Left renal pelvis (tissue), 4 donors: Measurements from ENCODE around the gene DROSHA. TPM values are rescaled to one million over a fixed set of nuclear protein-coding genes. Genes with fewer than 3 reads are reported as not detected.
"Not testable (repeated sequence)": the region's sequence is repeated elsewhere in the genome, so short reads cannot be mapped to it uniquely, and the experiment has no call there.

Experiments used
- DNase-seq, 4 donors: peaks; one replicate each; pipeline ENCODE4 v3.0.0-alpha.2; 2013; ENCODE audit warnings: low read depth in 4 of 4, low spot score in 3 of 4
- polyA plus RNA-seq, 4 donors: library from polyadenylated mRNA; unstranded; fragments of 120-200 nt; gene quantifications; one replicate each; pipeline ENCODE4 v1.2.1, GENCODE V29; 2013; ENCODE audit not compliant: insufficient read length in 4 of 4

DROSHA gene, protein sequence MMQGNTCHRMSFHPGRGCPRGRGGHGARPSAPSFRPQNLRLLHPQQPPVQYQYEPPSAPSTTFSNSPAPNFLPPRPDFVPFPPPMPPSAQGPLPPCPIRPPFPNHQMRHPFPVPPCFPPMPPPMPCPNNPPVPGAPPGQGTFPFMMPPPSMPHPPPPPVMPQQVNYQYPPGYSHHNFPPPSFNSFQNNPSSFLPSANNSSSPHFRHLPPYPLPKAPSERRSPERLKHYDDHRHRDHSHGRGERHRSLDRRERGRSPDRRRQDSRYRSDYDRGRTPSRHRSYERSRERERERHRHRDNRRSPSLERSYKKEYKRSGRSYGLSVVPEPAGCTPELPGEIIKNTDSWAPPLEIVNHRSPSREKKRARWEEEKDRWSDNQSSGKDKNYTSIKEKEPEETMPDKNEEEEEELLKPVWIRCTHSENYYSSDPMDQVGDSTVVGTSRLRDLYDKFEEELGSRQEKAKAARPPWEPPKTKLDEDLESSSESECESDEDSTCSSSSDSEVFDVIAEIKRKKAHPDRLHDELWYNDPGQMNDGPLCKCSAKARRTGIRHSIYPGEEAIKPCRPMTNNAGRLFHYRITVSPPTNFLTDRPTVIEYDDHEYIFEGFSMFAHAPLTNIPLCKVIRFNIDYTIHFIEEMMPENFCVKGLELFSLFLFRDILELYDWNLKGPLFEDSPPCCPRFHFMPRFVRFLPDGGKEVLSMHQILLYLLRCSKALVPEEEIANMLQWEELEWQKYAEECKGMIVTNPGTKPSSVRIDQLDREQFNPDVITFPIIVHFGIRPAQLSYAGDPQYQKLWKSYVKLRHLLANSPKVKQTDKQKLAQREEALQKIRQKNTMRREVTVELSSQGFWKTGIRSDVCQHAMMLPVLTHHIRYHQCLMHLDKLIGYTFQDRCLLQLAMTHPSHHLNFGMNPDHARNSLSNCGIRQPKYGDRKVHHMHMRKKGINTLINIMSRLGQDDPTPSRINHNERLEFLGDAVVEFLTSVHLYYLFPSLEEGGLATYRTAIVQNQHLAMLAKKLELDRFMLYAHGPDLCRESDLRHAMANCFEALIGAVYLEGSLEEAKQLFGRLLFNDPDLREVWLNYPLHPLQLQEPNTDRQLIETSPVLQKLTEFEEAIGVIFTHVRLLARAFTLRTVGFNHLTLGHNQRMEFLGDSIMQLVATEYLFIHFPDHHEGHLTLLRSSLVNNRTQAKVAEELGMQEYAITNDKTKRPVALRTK (N-terminal part only)
- polyA plus RNA-seq = 100 to 1,000 TPM in 3 of 4 donors, 10 to 100 TPM in 1; 83.8 to 109 (median 102) TPM

DNA sequence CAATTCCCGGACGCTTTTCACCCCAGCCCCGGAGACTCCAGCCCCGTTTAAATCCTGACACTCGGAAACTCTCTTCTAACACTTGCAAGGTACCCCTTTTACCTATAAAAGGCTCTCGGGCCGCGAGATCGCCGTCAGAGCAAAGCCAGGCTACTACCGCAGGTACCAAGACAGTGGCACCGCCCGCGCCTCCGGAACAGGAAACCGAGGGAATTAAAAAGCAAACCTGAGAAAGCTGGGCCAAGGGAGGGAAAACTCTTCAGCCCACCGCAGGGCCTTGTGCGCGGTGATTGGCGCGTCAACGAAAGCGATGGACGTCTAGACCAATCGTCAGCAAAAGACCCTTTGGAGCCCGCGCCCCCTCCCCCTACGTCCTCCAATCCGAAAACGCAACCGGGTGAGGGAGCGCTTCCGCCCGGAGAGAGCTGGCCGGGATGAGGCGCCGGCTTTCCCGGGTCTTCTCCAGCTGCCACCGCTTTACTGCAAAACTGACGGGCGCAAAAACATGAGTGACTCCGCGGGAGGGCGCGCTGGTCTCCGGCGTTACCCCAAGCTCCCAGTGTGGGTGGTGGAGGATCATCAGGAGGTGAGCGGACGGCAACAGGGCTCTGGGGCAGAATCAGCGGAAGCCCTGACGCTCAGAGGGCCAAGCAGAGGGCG, at the start of gene DROSHA, which contains the start of gene C5orf22:
Gene DROSHA (minus strand): TSS at position 206 of the 660 bp plus-strand sequence. CDS start 3,034 bp downstream, outside the sequence.
Gene C5orf22 (plus strand): TSS at position 414 of the 660 bp plus-strand sequence. CDS start 92 bp downstream, at position 506.
- DNase-seq = peak; percentile 83 to 94 (median 88)

DNA sequence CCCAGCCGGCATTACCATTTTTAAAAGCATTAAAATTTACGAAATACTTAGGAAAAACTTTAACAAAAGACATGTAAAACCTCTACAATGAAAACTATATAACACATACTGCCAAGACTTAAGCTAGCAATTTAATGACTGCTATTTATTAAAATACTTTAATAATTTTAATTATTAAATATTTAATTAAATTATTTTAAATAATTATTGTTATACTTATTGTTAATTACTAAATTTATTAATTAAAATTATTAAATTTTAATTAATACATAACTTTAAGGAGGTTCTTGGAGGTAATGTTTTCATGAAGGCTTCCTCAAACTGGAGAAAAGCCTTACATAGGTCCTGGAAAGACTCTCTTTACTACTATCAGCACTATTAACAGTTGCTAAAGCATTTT, 47.7 kb upstream of the DROSHA start:
- DNase-seq = no peak

DNA sequence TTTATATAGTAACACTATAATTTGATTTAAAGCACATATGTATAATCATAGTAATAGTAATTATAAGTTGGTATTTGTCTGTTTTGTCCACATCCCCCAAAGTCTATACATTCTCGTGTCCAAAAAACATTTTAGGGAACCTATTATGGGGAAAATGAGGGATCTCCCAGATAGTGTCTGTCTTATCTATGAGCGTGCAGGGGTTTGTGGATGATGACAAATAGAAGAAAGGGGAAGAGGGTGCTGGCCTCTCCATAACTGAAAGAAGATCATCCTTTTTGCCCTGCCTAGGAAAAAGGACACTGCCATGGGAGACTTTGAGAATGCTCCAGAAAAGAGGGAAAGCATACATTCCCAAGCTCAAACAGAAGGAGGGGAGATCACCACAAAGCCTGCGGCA, 45.5 kb upstream of the DROSHA start:
- no peak for DNase-seq

DNA sequence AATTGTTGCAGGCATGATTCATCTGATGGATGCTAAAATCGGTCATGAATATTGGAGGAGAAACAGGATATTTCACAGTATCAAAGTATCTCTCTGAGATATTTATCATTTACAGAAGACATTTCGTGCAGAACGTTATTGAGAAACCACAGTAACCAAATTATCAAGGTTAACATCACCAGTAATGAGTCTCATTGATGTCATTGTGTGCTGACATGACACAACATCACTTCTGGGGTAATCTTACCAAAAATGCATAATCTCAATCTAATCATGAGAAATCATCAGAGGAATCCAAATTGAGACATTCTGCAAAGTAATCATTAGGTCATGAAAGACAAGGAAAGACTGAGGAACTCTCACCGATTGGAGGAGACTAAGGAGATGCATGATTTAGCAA, 42.9 kb upstream of the DROSHA start:
- DNase-seq = no peak

DNA sequence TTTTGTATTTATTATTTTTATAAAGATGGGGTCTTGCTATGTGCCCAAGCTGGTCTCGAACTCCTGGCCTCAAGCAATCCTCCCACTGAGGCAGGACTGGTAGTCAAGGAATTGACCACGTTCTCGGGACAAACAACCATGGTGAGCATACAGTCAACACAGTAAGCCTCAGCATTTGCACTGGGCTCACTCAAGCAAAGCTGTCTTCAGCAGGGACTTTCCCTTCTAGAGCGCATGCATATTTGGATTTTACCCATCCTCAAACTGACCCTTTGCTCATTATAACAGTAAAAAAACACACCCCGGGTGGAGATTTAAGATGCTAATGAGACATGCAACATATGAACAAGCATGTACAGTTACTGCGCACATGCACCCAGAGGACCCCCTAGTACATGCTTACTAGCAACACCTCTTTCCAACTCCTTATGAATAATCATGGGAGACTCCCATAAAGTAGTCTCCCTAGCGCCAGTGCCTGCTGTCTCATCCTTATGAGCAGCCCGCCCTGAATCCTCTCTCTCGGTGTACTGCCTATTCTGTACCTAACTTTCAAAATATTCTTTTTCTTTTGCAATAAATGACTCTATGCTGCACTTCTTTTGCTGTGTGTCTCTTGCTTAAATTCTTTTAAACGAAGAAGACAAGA, 41.7 kb upstream of the DROSHA start:
- no peak for DNase-seq

DNA sequence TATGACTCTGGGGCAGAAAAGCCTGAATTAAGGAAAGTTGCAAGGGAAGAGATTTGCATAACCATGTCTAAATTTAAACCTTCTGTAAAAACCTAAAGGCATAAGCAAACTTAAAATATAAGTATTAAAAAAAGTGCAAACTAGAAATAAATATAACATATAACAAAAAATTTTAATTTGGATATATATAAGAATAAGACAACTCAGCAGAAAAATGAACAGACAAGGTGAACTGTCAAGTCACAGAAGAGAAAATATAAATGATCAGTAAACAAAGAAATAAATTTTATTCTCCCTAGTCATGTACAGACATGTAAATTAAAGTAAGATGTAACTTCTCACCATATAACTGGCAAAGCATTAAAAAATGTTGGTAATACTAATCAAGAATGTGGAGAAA, 37.2 kb upstream of the DROSHA start:
- no peak for DNase-seq

DNA sequence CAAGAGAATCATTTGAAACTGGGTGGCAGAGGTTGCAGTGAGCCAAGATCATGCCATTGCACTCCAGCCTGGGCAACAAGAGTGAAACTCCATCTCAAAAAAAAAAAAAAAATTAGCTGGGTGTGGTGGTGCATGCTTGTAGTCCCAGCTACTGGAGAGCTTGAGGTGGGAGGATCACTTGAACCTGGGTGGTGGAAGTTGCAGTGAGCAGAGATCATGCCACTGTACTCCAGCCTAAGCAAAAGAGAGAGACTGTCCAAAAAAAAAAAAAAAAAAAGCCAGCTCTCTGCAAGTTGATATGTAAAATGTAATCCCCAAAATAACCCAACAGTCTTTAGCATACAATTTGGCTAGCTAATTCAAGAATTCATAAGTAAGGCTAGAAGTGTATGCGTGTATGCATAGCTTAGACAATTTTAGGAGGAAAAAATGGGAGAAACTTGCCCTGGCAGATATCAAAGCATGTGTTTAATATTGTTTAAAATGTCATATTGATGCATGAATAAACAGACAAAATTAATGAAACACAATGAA, 36.5 kb upstream of the DROSHA start:
- DNase-seq = no peak

DNA sequence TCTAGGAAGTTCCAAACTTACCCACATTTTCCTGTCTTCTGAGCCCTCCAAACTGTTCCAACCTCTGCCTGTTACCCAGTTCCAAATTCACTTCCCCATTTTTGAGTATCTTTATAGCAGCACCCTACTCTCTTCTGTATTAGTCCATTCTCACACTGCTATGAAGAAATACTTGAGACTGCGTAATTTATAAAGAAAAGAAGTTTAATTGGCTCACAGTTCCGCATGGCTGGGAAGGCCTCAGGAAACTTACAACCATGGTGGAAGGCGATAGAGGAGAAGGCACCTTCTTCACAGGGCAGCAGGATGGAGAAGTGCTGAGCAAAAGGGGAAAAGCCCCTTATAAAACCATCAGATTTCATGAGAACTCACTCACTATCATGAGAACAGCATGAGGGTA, 34.5 kb upstream of the DROSHA start:
- not testable (repeated sequence) for DNase-seq

DNA sequence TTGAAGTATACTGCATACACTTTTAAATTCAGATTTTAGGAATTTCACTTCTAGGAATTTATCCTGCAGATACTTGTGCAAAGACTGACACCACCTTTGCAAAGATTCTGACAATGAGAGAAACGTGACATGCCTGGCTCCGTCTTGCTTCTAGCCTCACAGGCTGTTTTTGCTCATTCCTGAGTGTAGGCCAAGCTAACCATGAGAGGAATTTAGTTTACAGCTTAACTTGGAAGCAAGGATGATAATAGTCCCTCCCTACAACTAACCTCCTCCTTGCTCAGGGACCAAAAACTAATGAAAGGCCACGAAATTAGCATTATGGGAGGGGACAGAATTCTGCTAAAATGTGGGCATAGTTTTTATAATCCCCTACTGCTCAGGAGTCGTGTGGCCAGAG, 31.3 kb upstream of the DROSHA start:
- no peak for DNase-seq

DNA sequence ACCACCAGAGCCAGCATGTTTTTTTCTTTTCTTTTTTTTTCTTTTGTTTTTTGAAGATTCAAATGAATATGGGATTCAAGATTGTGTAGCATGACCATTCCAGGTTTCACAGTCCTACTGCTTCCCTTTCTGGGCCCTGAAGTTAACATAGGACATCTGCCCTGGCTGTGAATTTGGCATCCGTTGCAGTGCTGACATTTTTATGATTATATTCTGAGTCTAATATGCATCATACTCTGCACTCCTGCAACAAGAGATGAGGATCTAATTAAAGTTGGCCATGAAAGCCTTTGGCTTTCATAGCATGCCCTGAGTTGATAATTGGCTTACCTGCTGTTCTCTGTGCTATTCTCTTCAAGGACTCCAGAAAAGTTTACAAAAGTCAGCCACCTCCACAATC, 30.1 kb upstream of the DROSHA start:
- DNase-seq = peak in 1 of 4 donors; percentile 10

DNA sequence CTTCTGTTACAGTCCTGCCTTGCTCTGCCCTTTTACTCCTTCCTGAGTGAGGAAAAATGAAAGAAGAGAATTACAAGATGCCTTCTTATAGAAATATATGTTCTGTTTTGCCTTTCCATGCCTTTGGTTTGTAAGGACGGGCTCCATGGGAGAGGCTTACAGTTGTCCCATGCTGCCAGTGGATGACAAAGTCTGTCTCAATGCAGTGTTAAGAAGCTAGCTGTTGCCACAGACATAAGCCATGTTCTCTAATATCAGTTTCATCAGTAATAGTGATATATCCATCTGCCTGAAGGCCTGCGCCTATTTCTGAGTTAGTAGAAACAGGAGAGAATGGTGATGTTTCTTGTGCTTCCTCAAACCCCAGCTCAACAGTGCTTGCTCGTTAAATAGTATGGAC, 28.0 kb upstream of the DROSHA start:
- no peak for DNase-seq

DNA sequence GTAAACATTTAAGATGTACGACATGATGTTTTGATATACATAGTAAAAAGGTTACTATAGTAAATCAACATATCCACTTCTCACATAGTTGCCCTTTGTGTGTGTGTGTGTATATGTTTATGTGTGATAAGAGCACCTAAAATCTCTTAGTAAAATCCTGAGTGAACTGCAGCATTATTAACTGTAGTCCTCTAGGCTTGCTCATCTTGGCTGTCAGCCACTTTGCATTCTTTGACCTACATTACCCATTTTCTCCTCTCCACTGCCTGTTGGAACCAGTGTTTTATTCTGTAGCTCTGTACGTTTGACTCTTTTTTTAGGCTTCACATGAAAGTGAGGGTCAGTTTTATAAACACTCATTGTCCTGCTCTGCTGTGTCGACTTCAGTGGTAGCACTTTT, 24.6 kb upstream of the DROSHA start:
- no peak for DNase-seq

DNA sequence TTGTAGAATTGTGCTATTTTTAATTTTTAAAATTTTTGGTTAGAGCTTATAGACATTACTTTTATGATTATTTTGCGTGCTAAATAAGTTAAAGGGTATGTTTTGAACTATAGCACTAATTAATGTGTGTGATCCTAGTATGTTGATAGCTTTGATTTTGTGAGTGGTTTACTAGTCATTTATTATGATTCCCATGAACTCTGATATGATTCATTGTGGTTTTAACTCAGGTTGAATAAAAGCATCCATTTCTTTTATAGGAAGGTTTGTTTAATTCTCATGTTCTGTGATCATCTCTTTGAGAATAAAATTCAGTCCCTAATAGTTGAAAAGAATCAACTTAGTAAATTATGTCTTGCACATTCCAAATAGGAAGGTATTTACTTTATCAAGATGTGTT, 22.7 kb upstream of the DROSHA start:
- no peak for DNase-seq

DNA sequence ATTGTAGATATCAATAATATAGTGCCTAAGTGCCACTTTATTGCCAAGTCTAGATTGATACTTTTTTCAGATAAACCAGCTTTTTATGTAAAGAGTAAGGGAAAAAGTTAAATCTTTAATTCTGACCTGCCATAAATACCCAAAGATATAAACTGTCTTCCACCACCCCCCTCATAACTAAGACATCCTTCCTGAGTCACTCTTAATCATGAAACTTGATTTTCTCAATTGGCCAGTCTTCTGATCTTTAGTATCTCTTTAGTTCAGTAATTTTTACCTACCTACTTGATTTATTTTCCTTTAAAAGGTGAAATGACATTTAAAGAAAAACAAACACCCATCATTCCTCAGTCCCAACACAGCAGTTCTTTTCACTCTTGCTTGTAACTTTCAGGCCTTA, 22.0 kb upstream of the DROSHA start:
- DNase-seq = no peak

DNA sequence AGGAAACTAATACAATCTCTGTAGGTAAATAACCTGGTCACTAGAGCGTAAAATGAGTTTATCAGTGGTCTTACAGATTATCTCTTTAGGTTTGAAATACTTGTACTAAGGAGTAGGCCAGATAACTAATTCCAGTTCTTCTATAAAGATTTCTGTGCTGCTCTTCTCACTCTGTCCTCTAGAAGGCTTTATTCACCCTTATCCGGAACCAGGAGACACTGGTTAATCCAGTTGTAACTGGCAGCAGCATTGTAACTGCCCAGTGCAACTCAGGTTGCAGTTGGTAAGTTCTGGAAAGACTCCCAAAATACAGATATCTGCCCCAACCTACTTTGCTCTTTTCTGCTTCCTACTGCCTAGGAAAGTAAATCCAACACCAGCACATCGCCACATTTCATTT, 20.0 kb upstream of the DROSHA start:
- no peak for DNase-seq

DNA sequence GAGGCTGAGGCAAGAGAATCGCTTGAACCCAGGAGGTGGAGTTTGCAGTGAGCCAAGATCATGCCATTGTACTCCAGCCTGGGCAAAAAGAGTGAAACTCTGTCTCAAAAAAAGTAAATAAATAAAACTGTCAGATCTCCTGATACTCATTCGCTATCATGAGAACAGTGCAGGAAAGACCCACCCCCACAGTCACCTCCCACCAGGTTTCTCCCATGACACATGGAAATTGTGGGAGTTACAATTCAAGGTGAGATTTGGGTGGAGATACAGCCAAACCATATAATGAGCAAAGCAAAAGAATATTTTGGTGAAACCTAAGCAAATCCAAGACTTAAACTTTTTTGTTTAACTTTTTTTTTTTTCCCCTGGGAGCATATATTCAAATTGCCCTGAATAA, 17.2 kb upstream of the DROSHA start:
- DNase-seq = not testable (repeated sequence)

DNA sequence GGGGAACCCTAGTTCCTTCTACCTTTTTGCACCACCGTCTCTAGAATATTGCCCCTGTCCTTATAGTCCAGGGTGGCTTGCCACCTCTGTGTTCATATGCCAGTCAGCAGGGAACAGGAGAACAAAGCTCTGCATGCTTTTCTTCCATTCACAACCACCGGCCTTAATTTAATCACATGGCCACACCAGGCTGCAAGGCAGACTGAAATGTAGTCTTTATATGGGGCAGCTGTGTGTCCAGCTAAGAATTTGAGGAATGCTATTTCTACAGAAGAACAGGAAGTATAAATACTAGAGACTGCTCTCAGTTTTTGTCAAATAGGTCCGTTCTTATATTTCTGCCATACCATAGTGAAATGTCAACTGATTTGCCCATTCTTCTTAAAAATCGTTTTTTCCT, 6.0 kb upstream of the DROSHA start:
- no peak for DNase-seq

DNA sequence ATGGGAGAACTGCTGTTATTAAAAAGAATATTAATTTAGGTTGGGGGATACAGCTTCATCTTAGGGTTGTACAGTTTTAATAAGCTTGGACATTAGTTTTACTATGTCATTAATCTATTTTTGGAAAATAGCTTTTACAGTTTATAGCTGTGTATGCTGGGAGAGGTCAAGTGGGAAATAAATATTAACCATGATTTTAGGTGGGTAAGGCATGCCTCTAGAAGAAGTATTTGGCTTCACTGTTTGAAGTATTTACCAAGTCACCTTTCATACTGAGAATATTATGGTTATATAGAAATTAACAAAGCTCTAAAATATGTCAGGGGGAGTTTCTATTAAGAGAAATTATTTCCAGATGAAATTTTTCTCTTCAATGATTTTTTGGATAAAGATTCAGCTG, 5.5 kb upstream of the DROSHA start:
- no peak for DNase-seq

DNA sequence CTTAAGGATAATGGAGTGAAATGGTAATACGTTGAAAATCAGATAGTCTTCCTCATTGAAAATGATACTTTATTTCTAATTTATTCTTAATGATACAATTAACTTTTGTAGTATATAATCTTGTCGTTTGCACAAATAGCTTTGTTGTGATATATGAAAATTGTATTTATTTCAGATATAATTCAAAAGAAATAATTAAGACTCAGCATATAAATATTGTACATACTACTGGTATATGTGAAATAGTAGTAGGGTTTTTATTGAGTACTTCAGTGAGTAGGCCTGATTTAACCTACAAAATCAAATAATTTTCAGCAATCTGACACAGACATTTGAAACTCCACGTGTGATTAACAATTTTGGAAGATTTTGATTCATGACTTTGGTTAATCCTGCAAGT, 5.0 kb upstream of the DROSHA start:
- no peak for DNase-seq
